HG03457 (cell line): ENCODE measurements around the gene MIER3.

Experiments
- ATAC-seq: cut with Tn5 transposase; IDR thresholded peaks from one replicate; pipeline ENCODE4 v1.9.1; 2021; ENCODE audit warnings: moderate number of reproducible peaks; ENCODE audit not compliant: unreplicated experiment

Gene MIER3

DNA sequence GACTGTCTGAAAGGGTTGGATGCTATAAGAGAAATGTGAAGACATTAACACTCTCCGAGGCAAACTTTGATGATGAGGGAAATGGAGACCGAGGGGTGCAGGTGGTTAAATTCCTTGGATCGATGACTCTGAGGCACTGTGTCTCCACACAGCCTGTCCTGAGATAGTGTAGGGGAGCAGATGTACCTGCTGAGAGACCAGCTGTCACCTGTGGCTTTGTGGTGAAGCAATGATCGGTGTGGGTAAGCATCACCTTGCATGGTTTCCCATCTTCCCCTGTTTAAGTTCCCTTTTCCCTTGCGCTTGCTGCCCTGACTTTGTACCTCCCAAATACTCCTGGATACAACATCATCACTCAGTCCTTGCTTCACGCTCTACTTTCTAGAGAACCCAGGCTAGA lies 9.8 kb upstream of the MIER3 start:
- ATAC-seq, result no peak

DNA sequence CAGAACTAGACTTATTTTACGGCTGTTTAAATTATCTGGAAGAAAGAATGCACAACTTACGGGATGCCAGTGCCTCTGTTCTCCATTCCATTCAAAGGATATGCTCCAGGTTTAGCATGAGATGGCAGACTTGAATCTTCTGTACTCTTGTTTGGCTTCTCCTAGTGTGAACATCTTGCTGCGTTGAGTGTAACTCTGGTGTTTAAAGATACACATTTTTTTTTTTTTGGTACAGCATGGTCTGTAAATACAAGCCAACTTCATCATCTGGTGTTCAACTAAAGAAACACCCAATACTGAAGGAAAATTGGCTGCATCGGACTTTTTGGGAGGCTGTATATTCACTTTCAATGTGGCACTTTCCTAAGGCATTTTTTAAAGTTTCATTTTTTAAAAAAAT lies 7.4 kb upstream of the MIER3 start:
- ATAC-seq, result no peak

DNA sequence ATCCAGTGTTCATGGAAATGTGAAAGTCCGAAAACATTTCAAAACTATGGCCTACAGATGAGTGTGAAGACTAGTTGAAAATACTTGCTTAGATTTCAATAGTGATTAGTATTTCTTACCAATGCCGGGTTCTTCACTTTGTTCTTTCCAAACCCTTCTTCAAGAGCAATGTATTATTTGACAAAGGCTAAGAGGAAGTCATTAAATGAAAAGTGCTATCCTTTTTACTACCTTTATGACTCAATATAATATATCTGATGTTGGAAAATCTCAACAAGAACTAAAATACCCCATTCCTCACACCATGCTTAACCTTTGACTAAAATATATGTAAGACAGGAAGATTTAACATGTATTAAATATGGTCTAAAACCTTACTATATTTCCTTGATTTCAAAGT lies 6.7 kb upstream of the MIER3 start:
- ATAC-seq, result no peak

DNA sequence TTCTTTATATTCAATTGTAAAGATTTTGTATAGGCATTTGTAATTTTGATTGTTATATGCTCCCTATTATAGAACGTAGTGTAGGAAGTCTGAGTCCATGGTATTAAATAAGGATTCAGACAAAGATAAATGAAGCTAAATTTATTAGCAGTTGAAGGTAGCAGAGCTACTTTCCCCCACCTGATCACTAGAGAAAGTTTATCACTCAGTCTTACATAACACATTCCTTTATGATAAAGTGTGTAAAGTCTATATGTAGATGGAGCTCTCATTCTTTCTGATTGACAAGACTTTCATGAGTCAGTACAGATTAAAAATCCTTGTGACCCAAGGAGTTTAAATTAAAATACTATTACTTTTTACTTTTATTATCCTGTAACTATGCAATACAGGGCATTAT lies 2.3 kb upstream of the MIER3 start:
- no peak for ATAC-seq

DNA sequence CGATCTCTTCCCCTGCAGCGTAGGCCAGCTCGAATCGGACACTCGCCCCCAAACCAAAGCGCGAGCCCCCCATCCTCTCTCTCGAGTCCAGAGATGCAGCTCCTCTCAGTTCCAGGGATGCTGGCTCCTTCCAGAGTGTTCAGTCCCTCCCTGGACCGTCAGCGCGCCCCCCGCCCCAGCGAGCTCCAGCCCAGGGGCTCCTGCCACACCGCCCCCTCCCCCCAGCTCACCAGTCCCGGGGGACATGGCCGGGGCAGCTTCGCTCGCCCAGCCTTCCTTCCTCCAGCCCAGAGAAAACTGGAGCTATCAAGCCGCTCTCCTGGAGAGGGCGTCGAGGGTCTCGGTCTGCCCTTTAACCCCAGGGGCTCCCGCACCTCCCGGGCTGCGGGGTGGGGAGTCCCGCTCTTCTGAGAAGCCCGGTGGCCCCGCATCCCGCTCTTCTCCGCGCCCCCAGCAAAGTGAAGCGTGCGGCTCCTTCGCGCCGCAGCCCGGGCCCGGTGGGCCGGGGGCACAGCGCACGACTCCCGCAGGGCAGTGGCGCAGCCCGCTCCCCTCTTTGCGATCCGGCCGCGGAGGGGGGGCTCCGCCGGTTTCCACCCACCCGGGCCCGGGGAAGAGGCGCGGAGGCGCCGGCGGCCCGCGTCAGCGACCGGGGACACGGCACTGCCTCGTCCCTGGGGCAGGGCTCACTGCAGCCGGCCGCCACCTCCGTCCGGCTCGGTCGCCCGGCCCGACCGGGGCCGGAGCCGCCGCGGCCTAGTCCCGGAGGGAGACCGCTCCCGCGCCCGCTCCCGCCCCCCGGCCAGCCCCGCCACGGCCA lies 587 bp downstream of the MIER3 start:
- peak; percentile 23 for ATAC-seq

DNA sequence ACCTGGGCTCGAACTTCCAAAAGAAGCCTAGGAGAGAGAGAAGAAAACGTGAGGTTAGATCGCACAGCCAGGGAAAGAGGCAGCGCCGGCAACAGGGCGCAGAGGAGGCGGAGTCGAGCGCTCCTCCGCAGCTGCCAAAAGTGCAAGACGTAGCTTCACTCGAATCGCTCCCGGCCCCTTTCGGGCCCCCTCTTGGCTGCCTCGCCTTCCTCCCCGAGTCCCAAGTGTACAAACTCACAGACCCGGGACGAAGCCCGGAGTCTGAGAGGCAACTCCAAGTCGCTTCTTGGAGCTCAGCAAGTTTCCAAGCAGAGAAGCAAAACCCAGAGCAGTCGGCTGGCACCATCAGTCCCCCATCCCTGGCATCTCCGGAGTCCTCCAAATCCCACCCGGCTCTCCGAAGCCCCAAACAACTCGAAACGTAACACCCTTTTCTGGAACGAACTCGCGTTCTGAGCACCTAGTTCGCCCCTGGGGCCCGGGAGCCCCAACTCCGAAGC lies 1.2 kb downstream of the MIER3 start:
- ATAC-seq, result peak; percentile 44

DNA sequence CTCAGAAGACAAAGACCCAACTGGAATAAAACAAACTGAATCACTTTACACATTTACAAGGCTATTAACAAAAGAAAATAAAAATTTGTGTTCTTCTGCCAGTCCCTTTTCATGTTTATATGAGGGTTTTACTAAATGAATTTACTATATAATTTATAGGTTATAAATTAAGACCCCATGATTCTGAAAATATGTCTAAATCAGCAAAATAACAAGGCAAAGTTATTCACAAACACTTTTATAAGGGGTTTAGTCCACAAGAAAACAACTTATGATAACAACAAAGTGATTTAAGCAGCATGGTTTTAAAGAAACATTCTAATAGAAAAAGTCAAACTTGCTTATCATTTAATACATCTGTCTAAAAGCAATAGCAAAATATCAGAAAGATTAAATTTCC lies 4.9 kb downstream of the MIER3 start:
- ATAC-seq, result no peak

DNA sequence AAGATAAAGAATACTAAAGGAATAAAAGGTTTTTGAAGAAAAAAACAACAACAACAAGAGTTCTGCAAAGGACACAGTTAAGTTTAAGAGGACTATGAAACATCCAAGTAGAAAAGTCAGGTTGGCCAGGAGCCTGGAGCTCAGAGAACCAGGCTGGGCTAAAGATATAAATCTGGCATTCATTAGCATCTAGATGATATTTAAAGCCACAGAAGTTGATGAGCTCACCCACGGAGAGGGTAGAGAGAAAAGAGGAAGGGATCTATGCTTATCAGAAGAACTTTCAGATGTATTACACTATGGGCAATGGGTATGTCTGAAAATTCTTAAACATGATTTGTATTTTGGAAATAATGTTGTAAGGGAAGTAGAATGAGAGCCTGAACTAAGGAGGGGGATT lies 9.9 kb downstream of the MIER3 start:
- ATAC-seq, result no peak

DNA sequence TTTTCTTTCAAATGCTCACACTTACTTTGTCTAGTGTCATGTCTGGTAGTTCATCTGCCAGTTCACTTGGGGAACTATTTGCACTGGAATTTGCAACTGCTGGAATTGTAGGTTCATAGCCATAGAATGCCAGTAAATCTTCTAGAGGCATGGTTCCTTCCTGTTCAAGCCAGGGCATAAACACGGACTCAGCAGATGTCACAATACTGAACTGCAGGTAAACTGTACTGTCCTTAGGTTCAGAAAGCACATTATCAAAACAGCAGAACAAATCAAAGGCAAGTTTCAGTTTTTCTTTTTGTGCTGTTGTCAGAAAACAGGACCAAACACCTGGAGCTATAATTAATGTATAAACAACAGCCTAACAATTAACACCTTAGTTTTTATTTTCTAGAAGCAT lies 13.1 kb downstream of the MIER3 start:
- no peak for ATAC-seq

DNA sequence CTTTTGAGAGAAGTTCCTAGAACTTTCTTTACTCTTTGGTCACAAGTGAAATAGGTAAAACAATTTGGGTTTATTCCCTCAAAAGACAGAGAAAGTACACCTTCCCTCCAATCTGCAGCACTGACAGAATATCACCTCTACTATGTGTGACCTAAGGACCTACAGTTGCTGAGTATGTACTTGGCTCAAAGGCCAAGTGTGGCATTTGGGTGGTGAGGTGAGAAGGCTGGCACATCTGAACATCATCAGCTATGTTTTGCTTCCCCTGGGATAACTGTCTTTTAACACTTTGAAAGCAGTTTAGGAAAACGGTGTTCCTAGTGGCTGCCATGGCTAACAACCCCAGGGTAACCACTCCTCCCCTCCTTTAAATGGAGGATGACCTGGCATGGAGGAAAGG lies 17.6 kb downstream of the MIER3 start:
- ATAC-seq, result no peak

DNA sequence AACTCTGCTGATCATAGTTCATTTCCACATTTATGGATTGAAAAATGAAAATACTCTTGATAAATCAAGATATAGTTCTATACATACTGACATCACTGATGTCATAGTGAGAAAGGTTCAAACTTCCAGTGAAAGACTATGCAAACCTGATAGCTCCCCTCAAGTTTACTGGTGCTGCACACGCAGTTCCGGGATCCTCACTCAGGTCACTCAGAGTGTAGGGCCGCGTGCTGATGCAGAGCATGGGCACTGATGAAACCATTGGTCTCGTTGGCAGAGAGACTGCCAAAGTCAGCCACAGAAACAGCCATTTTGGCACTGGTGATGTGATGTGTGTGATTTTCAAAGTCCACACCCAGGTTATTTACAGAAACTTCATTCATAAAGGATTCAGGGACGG lies 29.0 kb downstream of the MIER3 start:
- ATAC-seq, result no peak

DNA sequence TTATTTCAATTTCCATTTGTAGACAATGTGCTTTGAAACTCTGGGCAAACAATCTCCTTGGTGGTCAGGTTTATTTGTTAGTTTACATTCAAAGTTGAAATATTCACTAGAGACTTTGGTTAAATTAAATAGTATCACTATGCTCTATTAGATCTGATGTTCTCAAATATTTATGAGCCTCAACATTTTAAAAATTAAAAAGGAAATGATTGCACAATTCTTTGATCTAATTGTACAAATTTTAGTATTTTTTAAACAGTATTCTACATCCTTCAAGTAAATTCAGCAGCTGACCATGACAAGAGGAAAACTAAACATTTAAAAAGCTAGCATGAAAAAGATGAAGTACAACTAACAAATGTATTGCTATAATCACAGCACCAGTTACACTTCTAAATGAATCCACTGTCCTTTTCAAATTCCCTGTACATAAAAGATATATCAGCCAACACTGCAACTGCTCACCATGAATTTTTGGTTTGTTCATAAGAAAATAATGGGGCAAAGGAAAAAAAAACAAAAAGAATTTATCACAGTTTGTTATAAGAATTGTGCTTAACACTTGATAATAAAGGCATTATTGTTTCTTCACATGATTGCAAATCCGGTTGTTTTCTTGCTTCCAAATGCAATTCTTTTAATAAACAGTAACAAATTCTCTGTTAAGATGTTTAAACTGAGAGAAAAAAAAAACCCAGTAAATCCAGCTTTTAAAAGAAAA lies 31.8 kb downstream of the MIER3 start:
- ATAC-seq, result no peak

DNA sequence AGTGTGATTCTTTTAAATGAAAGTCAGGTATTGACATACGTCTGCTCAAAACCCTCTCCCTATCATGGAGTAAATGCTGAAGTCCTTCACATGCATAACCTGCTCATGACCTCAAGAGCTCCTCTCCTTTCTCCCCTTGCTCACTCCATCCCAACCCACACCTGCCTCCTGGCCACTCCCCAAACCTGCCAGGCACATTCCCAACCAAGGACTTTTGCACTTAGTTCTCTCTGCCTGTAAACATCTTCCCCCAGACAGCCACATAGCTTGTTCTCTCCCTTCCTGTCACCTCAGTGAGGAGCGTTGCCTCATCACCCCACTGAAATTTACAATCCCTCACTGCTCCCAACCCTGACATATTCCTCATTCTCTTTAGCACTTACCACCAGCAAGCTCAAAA lies 33.9 kb downstream of the MIER3 start:
- ATAC-seq, result no peak

DNA sequence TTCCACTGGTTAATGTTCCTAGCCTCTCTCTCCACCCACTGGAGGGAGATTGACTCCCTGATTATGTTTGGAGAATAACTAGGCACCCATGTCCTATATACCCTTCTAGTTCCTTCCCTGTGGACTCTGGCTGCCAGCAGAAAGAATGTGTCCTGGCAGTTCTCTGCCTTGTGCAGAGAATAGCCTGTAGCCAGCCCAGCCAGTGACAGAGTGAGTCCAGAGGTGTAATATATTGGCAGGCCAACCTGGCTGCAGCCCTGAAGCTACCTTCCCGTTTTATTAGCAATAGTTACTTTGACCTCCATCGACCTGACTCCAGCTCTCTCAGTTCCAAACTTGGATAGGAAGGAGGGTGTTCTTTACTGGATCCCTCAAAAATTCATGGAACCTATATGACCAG lies 34.4 kb downstream of the MIER3 start:
- ATAC-seq, result no peak

DNA sequence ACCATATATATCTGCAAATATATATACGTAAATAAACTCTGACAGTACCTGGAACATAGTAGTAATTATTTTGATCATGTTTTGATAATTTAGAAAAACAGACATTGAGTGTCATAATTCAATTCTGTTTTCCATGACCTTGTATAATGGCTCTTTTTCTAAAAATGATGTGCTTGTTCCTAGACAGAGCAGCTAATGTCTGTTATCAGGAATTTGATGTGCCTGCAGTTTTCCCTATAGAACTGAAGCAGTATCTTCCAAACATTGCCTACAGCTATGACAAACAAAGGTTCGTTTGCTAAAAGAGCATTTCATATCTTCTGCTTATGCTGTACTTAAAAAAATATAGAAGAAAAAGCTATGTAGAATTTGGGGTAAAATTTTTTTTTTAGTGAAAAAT lies 37.2 kb downstream of the MIER3 start:
- no peak for ATAC-seq

DNA sequence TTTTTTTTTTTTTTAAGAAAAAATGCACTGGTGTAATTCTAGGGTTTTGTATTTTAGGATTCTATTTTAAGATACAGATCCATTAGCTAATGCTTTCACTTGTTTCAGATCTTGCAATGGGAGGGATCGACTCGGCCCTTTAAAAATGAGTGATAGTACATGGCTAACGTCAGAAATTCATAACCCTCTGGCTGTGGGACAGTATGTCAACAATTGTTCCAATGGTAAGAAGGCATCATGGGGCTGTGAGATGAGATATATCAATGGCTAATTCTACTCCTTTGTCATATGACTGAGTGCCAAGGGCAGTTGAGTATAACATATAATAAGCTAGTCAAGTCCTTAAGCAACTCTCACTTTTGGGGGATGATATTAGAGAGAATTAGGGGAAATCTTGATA lies 38.2 kb downstream of the MIER3 start:
- no peak for ATAC-seq

DNA sequence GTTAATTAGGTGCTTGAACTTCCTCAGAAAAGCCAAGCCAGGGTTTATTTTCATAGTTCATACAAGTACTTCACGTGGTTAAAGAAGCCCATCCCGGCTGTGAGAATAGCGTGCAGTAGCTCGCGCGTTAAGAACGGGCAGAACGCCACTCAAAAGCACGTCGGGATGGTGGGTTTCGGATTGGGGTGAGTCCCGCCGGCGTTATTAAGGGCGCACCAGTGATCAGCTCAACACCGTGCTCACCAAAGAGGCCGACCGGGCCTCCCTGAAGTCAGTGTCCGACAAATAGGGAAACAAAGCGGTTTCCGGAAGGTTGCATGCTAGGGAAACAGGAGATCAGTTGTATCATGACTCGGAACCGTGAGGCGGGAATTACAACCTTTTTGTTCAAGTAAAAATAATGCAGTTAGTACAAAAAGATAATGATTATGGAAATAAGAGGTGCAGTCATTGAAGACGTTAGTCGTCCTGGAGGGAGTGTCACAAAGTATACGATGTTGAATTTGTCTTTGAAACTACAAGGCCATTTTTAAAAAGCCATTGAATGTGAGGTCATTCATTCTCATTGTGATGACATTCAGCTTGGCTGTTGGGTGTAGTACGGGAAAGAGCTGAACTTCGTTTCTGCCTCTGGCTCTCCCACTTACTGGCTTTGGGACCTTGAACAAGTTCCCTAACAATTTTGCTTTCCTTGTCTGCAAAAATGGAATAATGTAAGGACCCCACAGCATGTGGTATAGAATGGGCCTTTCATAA lies 41.5 kb downstream of the MIER3 start:
- peak; percentile 22 for ATAC-seq

DNA sequence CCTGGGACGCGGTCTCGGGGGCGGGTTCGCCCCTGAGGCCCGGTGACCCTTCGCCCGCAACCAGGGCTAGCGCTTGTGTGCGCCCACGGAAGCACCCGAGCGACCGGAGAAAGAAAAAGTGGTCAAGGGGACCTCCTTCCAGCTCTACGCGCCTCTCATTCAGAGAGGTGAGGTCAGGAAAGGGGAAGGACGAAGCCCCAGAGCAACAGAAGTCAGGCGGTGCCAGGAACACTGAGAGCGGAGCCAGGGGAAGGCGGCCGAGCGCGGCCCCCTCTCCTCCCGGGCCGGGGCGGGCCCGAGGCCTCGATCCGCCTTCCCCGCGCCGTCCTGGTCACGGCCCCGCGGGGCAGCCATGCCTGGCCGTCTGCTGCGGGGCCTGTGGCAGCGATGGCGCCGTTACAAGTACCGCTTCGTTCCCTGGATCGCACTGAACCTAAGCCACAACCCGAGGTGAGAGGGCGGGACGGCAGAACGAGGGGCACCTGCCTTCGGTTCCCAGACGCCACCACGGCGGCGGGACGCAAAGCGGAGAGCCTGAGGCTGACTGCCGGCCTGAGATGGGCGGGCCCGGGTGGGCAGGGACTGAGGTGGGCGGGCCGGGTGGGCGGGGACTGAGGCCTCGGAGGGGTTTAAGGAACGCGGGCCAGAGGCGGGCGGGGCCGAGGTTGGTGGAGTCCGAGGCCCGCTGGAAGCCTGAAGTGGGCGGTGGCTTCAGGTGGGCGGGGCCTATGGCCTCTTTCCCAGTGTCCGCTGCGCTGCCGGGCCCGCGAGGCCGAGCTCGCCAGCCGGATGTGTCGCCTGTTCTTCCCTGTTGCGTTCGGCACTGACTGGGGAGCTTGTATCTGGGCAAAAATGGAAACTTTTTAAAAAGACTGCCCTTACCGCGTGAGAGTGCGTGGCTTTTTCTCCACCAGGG lies 42.4 kb downstream of the MIER3 start, which contains the start of gene SETD9:
TSS of gene SETD9 (plus strand) at position 303 of the 916 bp plus-strand sequence. CDS start at position 353, 50 bp downstream.
- ATAC-seq, result peak; percentile 85

DNA sequence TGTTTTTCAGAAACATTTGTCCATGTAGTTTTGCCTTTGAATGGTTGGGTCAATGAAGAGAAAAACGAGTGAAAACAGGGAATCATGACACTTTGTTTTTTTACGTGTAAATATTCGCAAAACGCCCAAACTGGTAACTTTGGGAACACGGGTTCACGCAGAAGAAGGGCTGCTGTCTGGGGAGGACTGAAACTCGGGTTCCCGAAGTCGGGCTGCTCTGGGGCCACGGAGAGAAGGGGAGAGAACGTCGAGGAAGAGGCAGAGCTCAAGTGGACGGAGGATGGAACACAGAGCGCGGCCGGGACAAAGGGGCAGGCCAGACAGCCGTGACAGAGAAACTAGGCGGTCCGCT lies 43.0 kb downstream of the MIER3 start:
- ATAC-seq, result peak; percentile 25

DNA sequence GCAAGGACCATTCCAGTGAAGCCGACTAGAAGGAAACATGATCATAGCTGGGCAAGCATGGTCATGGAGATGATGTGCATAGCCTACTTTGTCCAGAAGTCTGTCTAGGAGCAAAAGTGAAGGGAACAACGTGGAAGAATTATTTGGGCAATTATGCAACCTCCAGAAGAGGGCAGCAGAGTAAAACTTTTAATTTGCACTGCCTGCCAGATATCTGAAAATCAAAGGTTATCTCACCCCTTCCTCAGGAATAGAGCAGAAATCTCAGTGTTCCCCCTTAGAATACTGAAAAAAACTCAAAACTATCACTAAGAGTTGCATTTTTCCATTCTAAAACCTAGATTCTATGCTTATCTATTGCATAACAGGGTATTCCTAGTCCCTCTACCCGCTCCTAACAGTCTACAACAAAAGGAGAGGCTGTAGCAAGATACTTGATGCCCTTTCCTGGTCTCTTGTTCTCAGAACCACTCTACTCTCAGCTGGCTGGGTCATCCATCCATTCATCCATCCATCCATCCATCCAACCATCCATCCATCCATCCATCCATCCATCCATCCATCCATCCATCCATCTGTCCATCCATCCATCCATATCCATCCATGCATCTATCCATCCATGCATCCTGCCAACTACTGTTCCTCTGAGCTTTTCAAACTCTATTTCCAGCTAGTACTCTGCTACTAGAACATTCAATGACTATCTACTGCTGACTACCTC lies 50.9 kb downstream of the MIER3 start:
- no peak for ATAC-seq
